Lung (tissue), 12 donors: ENCODE data around the gene C2orf74. TPM values are rescaled to one million over a fixed set of nuclear protein-coding genes. Genes with fewer than 3 reads are reported as not detected.

Experiments used
- ATAC-seq: fragments of 200-7000 bp; cut with Tn5 transposase; one replicate; pipeline ENCODE4 v1.9.1; 2020; ENCODE audit warnings: moderate number of reproducible peaks; ENCODE audit not compliant: insufficient read depth, low FRiP score
- DNase-seq, 3 donors: peaks; one replicate each; pipeline ENCODE4 v3.0.0-alpha.2; 2013 to 2017
- H3K27ac ChIP-seq, 2 donors: one replicate each; pipeline ENCODE4 v1.5.1; 2013; ENCODE audit warnings: mild to moderate bottlenecking in 2 of 2, moderate library complexity in 2 of 2, control low read depth in 1 of 2, inconsistent platforms in 1 of 2, low read depth in 1 of 2, low read length in 1 of 2
- H3K27me3 ChIP-seq, 3 donors: one replicate each; pipeline ENCODE4 v1.5.1; 2013; ENCODE audit warnings: low read length in 2 of 3; ENCODE audit not compliant: control insufficient read depth in 3 of 3, insufficient read depth in 3 of 3
- H3K36me3 ChIP-seq, 4 donors: one replicate each; pipeline ENCODE4 v1.5.1; 2013; ENCODE audit warnings: low read length in 4 of 4, mild to moderate bottlenecking in 1 of 4, moderate library complexity in 1 of 4; ENCODE audit not compliant: control insufficient read depth in 4 of 4, insufficient read depth in 4 of 4
- H3K4me1 ChIP-seq, 5 donors: one replicate each; pipeline ENCODE4 v1.5.1; 2013; ENCODE audit warnings: low read length in 5 of 5, mild to moderate bottlenecking in 2 of 5, moderate library complexity in 1 of 5; ENCODE audit not compliant: control insufficient read depth in 5 of 5, insufficient read depth in 5 of 5
- H3K4me3 ChIP-seq: one replicate; pipeline ENCODE4 v1.5.1; 2013; ENCODE audit warnings: mild to moderate bottlenecking, control low read depth, moderate library complexity
- H3K9ac ChIP-seq, 2 donors: one replicate each; pipeline ENCODE4 v1.5.1; 2013; ENCODE audit warnings: low read length in 2 of 2, control low read depth in 1 of 2; ENCODE audit not compliant: insufficient read depth in 1 of 2
- H3K9me3 ChIP-seq, 4 donors: one replicate each; pipeline ENCODE4 v1.5.1; 2013; ENCODE audit warnings: low read length in 3 of 4, mild to moderate bottlenecking in 1 of 4, moderate library complexity in 1 of 4; ENCODE audit not compliant: control insufficient read depth in 4 of 4, insufficient read depth in 3 of 4
- CTCF ChIP-seq: IDR thresholded peaks from 2 replicates; pipeline ENCODE4 v1.5.1; 2012; ENCODE audit warnings: mild to moderate bottlenecking; ENCODE audit errors: control extremely low read depth, extremely low read depth
- WGBS, 2 donors: extraction: QIAGEN DNeasy Blood & Tissue Kit; methylation state at CpG; one replicate each; pipeline ENCODE4 v1.1.7; 2013; 5-methylcytosine and 5-hydroxymethylcytosine counted together
- polyA plus RNA-seq, 2 donors: library from polyadenylated mRNA; stranded (reverse); fragments of 200-250 nt; gene quantifications; one replicate each; pipeline ENCODE4 v1.2.1, GENCODE V29; 2013
- total RNA-seq, 2 donors: library from RNA; depleted of rRNA in 1 of 2; stranded (reverse); fragments of >200 nt in 1 of 2; gene quantifications; one replicate each; pipeline ENCODE4 v1.2.1, GENCODE V29; 2014 to 2021
- donor health status: control.
- donor health status: control.
- donor health status: Bipolar disorder and iron deficiency.
- donor health status: healthy.
- donor health status: DM: yes; HTN: yes; CAD: no.

The C2orf74 gene
- total and polyA plus RNA-seq, 4 donors = 10.6 to 18.3 (median 14.2) TPM

- H3K36me3 ChIP-seq = peaks cover 9 to 17% (median 11%) of the 10 kb centered on the region in 4 donors
- no peak for DNase-seq
- H3K4me1 ChIP-seq = no peaks in the 10 kb centered on the region
- ATAC-seq = no peak
- no peak overlapping the region for H3K4me3 ChIP-seq
- WGBS, 2 donors = 96 to 100% methylated on average over 1 of the region's 1 CpG
- H3K9me3 ChIP-seq = peaks cover 0 to 2% (median 0%) of the 10 kb centered on the region in 4 donors
- no peak overlapping the region for H3K27ac ChIP-seq
- TF ChIP-seq CTCF = no peak
- no peaks in the 10 kb centered on the region for H3K27me3 ChIP-seq
- H3K9ac ChIP-seq = no peak overlapping the region
Observed at GRCh38 chr2:61151436-61151835, 10.6 kb upstream of the C2orf74 start.

DNA sequence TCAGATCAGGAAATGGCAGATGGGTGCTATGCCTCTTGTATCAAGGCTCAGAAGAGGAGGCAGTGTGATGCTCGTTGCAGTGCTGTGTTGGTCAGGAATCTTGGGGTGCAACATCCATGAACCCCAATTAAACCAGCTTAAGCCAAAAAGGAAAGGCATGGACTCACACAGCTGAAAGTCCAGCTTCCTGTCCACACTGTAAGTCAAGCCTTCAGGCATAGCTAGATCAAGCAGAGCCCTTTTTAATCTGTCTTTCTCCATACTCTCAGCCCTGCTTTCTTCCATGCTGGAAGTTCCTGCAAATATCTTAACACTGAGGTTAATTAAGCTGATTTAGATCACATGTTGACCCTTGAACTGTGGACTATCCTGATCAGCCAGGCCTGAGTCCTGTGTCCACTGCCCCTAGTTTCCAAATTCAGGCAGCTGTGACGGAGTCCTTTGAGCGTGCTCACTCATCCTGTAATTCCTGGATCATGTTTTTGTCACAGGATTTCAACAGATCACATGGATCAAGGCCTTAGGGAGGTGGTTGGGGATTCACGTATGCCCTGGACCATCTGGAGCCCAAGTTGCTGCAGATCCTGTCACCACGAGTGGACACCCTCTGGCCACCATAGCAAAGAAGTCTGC lies 4.5 kb upstream of the C2orf74 start:
- H3K4me1 ChIP-seq = peaks cover 0 to 2% (median 0%) of the 10 kb centered on the region in 5 donors
- no peak for TF ChIP-seq CTCF
- H3K9me3 ChIP-seq = no peaks in the 10 kb centered on the region
- H3K9ac ChIP-seq = no peak overlapping the region
- peaks cover 0 to 4% (median 3%) of the 10 kb centered on the region in 4 donors for H3K36me3 ChIP-seq
- no peak overlapping the region for H3K27ac ChIP-seq
- DNase-seq (no peak), ATAC-seq (no peak)
- H3K27me3 ChIP-seq = no peaks in the 10 kb centered on the region
- H3K4me3 ChIP-seq = no peak overlapping the region
- 96 to 98% methylated on average over 5 of the region's 5 CpGs for WGBS, 2 donors

- no peak for DNase-seq
- no peak for TF ChIP-seq CTCF
- H3K27me3 ChIP-seq = no peaks in the 10 kb centered on the region
- peak overlapping the region in 1 of 2 donors; percentile 53 for H3K27ac ChIP-seq
- H3K9me3 ChIP-seq = no peaks in the 10 kb centered on the region
- peaks cover 3 to 8% (median 5%) of the 10 kb centered on the region in 4 donors for H3K36me3 ChIP-seq
- H3K4me1 ChIP-seq = peaks cover 0 to 2% (median 0%) of the 10 kb centered on the region in 5 donors
- H3K4me3 ChIP-seq = no peak overlapping the region
- H3K9ac ChIP-seq = no peak overlapping the region
- no peak for ATAC-seq
- 64 to 75% methylated on average over 3 of the region's 3 CpGs for WGBS, 2 donors
Observed at GRCh38 chr2:61158356-61158955, 3.5 kb upstream of the C2orf74 start.
